CD4-positive, alpha-beta memory T cell (primary cell): ENCODE data around the gene ARL6IP4. TPM values are rescaled to one million over a fixed set of nuclear protein-coding genes. Genes with fewer than 3 reads are reported as not detected.
A peak's percentile ranks its signal among the peaks of the same experiment; 100 is the strongest.

ENCODE experiments used
- CTCF ChIA-PET: fragments of 350-600 bp; sonication (Branson Sonifier 250); formaldehyde crosslinking; loops from one replicate; lab custom pipeline; 2021; ENCODE audit warnings: inconsistent platforms; ENCODE audit not compliant: partially characterized antibody; lab: Charles Lee
- POLR2A ChIA-PET: fragments of 350-600 bp; sonication (Branson Sonifier 250); formaldehyde crosslinking; loops from one replicate; lab custom pipeline; 2021; ENCODE audit not compliant: partially characterized antibody; lab: Charles Lee
- DNase-seq, 5 donors: peaks; one replicate each; pipeline versions ENCODE4 v3.0.0 to v3.0.0-alpha.2; 2020 to 2022; ENCODE audit warnings: mixed read lengths in 1 of 5
- H3K27ac ChIP-seq: one replicate; pipeline ENCODE4 v1.7.0; 2013; ENCODE audit warnings: low read depth, low read length
- H3K27me3 ChIP-seq: 2 replicates; pipeline ENCODE4 v1.7.0; 2013; ENCODE audit warnings: mild to moderate bottlenecking, low read length, moderate library complexity; ENCODE audit not compliant: insufficient read depth
- H3K36me3 ChIP-seq: 2 replicates; pipeline ENCODE4 v1.7.0; 2013; ENCODE audit warnings: mild to moderate bottlenecking, low read length, moderate library complexity; ENCODE audit not compliant: insufficient read depth
- H3K4me1 ChIP-seq: 2 replicates; pipeline ENCODE4 v1.7.0; 2013; ENCODE audit warnings: mild to moderate bottlenecking, low read length, moderate library complexity; ENCODE audit not compliant: insufficient read depth
- H3K4me3 ChIP-seq, 2 donors: one replicate each; pipeline ENCODE4 v1.7.0; 2013; ENCODE audit warnings: low read length in 2 of 2, mild to moderate bottlenecking in 1 of 2
- H3K9me3 ChIP-seq, 2 donors: one replicate each; pipeline ENCODE4 v1.7.0; 2013; ENCODE audit warnings: low read length in 2 of 2, control low read depth in 1 of 2; ENCODE audit not compliant: control insufficient read depth in 1 of 2
- H3K27ac Mint-ChIP-seq, 7 donors: one replicate each; pipeline ENCODE4 v1.8.0; 2020 to 2021; ENCODE audit warnings: mixed read lengths in 7 of 7, mild to moderate bottlenecking in 6 of 7, inconsistent platforms in 3 of 7, moderate library complexity in 3 of 7
- H3K27me3 Mint-ChIP-seq, 2 donors: one replicate each; pipeline ENCODE4 v1.8.0; 2020 to 2021; ENCODE audit warnings: mixed read lengths in 2 of 2
- H3K36me3 Mint-ChIP-seq, 2 donors: one replicate each; pipeline ENCODE4 v1.8.0; 2020 to 2021; ENCODE audit warnings: mixed read lengths in 2 of 2, inconsistent platforms in 1 of 2, mild to moderate bottlenecking in 1 of 2
- H3K4me1 Mint-ChIP-seq, 4 donors: one replicate each; pipeline ENCODE4 v1.8.0; 2020 to 2021; ENCODE audit warnings: mixed read lengths in 4 of 4, mild to moderate bottlenecking in 1 of 4
- H3K4me3 Mint-ChIP-seq, 8 donors: one replicate each; pipeline ENCODE4 v1.8.0; 2020 to 2021; ENCODE audit warnings: mixed read lengths in 8 of 8, mild to moderate bottlenecking in 7 of 8, moderate library complexity in 6 of 8, inconsistent platforms in 3 of 8
- H3K9me3 Mint-ChIP-seq, 8 donors: one replicate each; pipeline ENCODE4 v1.8.0; 2020 to 2021; ENCODE audit warnings: mixed read lengths in 8 of 8, mild to moderate bottlenecking in 5 of 8, inconsistent platforms in 3 of 8, moderate library complexity in 1 of 8
- intact Hi-C: fragments of 100-400 bp; cut with micrococcal nuclease; formaldehyde crosslinking; loops from one replicate; pipeline ENCODE4 v1.15.1; 2023
- polyA plus RNA-seq, 2 donors: library from polyadenylated mRNA; unstranded; fragments of 300-500 nt; fragmentation: Illumina TruSeq; gene quantifications; one replicate each; pipeline ENCODE4 v1.2.3, GENCODE V29; 2021
- total RNA-seq, 2 experiments: library from RNA; stranded (reverse); gene quantifications; one replicate each; pipeline ENCODE4 v1.2.3, GENCODE V29; 2021

ARL6IP4 gene
- total and polyA plus RNA-seq, 4 experiments from 2014 or later: 159 to 252 (median 182) TPM

DNA sequence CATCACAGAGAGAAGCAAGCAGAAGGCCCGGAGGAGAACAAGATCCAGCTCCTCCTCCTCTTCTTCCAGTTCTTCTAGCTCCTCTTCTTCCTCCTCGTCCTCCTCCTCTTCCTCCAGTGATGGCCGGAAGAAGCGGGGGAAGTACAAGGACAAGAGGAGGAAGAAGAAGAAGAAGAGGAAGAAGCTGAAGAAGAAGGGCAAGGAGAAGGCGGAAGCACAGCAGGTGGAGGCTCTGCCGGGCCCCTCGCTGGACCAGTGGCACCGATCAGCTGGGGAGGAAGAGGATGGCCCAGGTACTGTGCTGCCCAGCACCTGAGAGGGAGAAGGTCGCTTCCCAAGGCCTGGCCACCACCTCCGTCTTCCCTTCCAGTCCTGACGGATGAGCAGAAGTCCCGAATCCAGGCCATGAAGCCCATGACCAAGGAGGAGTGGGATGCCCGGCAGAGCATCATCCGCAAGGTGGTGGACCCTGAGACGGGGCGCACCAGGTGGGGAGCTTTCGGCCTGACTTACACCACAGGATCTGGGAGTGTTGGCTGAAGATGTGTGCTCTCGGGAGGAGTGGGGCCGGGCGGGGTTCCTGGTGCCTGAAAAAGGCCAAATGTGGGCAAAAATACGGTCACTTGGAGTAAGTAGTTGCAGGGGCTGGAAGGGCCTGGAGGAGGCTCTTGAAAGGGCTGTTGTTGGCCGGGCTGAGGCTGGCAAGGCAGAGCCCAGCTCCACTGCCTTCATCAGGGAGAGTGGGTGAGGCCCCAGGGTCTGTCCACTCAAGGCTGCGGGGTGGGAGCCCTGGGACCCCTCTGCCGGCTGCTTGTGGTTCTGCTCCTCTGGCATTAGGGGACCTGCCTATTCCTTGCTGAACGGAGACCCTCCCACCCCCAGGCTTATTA is 1.4 kb downstream of the ARL6IP4 start:
- H3K4me3 ChIP-seq: peak overlapping the region; percentile 78 to 83
- peaks cover 0 to 4% (median 0%) of the 10 kb centered on the region in 8 donors for H3K9me3 Mint-ChIP-seq
- H3K4me3 Mint-ChIP-seq: peak overlapping the region; percentile 81 to 90 (median 88)
- no peaks in the 10 kb centered on the region for H3K27me3 ChIP-seq
- no peaks in the 10 kb centered on the region for H3K9me3 ChIP-seq
- intact Hi-C loops: no loop called here
- H3K36me3 Mint-ChIP-seq: peaks cover 0 to 21% of the 10 kb centered on the region in 2 donors
- peak overlapping the region; percentile 74 to 88 (median 81) for H3K27ac Mint-ChIP-seq
- ChIA-PET CTCF (interaction anchor here (1.0 to 2.4 kb wide), 2 partner anchors 123 to 256 kb away, joined by 4 to 10 read pairs; no protein-coding TSS in a partner anchor), POLR2A (interaction anchor here (0.5 to 3.4 kb wide), 12 partner anchors 7 to 384 kb away, joined by 3 to 18 read pairs (median 3); partner anchors contain the start of genes ABCB9, MPHOSPH9, MTRFR and OGFOD2)
- H3K4me1 ChIP-seq: peaks cover 63% of the 10 kb centered on the region
- H3K27ac ChIP-seq: peak overlapping the region; percentile 68
- no peaks in the 10 kb centered on the region for H3K27me3 Mint-ChIP-seq
- H3K36me3 ChIP-seq: peaks cover 22% of the 10 kb centered on the region
- H3K4me1 Mint-ChIP-seq: peaks cover 18 to 58% (median 40%) of the 10 kb centered on the region in 4 donors
- no peak for DNase-seq

DNA sequence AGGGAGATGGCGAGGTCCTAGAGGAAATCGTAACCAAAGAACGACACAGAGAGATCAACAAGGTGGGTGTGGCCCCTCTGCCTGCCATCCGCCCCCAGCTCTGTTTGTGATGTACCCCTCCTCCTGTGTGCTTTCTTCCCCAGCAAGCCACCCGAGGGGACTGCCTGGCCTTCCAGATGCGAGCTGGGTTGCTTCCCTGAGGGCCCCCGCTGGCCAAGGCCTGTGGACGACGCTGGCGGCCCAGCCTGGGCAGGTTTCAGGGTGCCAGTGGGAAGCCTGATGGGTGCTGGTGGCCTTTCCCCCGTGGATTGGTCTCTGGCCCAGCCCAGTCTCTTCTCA is 2.0 kb downstream of the ARL6IP4 start:
- DNase-seq: no peak
- Histone ChIP-seq H3K27me3 (no peaks in the 10 kb centered on the region), H3K4me1 (peaks cover 57% of the 10 kb centered on the region), H3K36me3 (peaks cover 16% of the 10 kb centered on the region), H3K27ac (peak overlapping the region; percentile 68), H3K4me3 (peak overlapping the region in 1 of 2 donors; percentile 83), H3K9me3 (no peaks in the 10 kb centered on the region)
- peaks cover 0 to 4% (median 0%) of the 10 kb centered on the region in 8 donors for H3K9me3 Mint-ChIP-seq
- H3K4me3 Mint-ChIP-seq: peak overlapping the region; percentile 72 to 90 (median 84)
- H3K4me1 Mint-ChIP-seq: peaks cover 16 to 53% (median 38%) of the 10 kb centered on the region in 4 donors
- intact Hi-C loops: no loop called here
- peaks cover 0 to 23% of the 10 kb centered on the region in 2 donors for H3K36me3 Mint-ChIP-seq
- H3K27me3 Mint-ChIP-seq: no peaks in the 10 kb centered on the region
- CTCF ChIA-PET: interaction anchor here (1.0 kb wide), 1 partner anchor 123 kb away, joined by 4 read pairs; no protein-coding TSS in a partner anchor
- POLR2A ChIA-PET: interaction anchor here (0.5 to 3.4 kb wide), 8 partner anchors 8 to 254 kb away, joined by 3 to 17 read pairs (median 3); partner anchors contain the start of genes ABCB9, MPHOSPH9, MTRFR and OGFOD2
- peak overlapping the region in 6 of 7 donors; percentile 66 to 88 (median 74) for H3K27ac Mint-ChIP-seq

DNA sequence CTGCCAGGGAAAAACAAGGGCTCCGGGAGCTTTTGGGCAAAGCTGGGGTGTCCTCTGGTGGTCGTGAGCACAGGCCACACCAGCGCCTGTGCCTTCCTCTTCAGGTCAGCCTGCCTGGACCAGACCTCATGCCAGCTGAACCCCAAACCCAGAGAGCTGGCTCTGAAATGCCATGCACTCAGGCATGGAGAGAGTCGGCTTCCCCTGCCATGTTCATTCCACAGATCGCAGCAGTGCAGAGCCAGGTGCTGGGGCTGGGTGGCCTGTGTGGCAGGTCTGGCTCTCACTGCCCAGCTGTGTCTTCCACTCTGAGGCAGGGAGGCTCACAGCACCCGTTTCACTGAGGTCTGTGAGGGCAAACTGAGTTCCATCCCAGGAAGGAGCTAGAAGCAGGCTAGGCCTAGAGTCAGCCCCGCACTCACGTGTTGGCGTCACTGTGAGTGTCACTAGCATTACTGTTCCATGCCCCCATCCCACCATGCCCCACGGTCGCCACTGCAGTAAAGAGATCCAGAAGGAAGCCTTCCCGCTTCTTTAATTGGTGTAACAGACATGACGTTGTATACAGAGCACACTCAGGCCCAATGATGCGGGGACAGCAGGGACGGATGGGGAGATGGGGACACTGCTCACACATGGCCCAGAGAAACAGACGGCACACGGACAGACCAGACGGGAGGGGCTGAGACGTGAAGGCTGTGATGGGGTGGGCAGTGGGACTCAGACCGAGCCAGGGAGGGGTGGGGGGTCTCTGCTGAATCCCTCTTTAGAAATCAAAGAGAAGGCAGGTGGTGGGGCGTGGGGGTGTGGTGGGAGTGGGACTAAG is 2.7 kb downstream of the ARL6IP4 start:
- H3K36me3 Mint-ChIP-seq: peaks cover 0 to 26% of the 10 kb centered on the region in 2 donors
- Histone ChIP-seq H3K4me1 (peaks cover 50% of the 10 kb centered on the region), H3K27ac (no peak overlapping the region), H3K27me3 (no peaks in the 10 kb centered on the region), H3K4me3 (no peak overlapping the region), H3K9me3 (no peaks in the 10 kb centered on the region), H3K36me3 (peaks cover 10% of the 10 kb centered on the region)
- peak overlapping the region; percentile 44 to 81 (median 73) for H3K27ac Mint-ChIP-seq
- ChIA-PET POLR2A (interaction anchor here (0.7 to 3.4 kb wide), 6 partner anchors 9 to 253 kb away, joined by 3 to 17 read pairs (median 3); partner anchors contain the start of genes ABCB9, MPHOSPH9, MTRFR and OGFOD2), CTCF (no interaction called here)
- no peaks in the 10 kb centered on the region for H3K27me3 Mint-ChIP-seq
- peaks cover 15 to 49% (median 34%) of the 10 kb centered on the region in 4 donors for H3K4me1 Mint-ChIP-seq
- H3K4me3 Mint-ChIP-seq: peak overlapping the region in 6 of 8 donors; percentile 6 to 90 (median 62)
- peaks cover 0 to 4% (median 0%) of the 10 kb centered on the region in 8 donors for H3K9me3 Mint-ChIP-seq
- intact Hi-C loops: no loop called here
- DNase-seq: no peak

DNA sequence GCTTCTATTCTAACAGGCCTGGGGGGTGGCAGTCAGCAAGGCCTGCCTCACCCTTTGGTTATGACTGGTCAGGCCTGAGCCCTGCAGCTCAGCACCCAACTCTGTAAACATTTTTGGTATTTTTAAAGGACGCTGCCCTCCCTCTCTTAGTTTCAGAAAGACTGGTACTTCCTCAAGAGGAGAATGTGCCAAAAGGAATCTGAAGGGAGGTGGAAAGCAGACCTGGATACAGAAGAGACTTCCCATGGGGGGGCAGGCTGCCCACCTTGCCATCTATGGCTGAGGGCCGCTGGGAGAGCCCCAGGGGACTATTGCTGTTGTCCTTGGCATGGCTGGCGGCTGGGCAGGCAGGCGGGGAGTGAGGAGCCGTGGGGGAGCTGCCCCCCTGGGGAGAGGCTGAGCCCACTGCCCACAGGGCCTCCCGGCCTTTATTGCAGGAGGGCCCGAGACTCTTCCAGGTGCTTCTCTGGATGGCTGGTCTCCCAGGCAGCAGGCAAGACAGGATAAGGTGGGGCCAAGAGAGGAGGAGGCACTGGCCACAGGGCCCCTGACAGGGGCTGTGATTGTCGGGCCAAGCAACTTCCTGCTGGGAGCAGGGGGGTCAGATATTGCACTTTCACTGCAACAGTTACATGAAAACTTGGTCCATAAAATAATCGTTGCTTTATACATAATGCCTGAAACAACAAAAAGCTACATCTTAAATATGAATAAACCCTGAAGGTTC is 3.5 kb downstream of the ARL6IP4 start:
- peaks cover 10% of the 10 kb centered on the region for H3K36me3 ChIP-seq
- H3K27me3 ChIP-seq: no peaks in the 10 kb centered on the region
- ChIA-PET POLR2A (interaction anchor here (0.7 to 3.4 kb wide), 5 partner anchors 9 to 249 kb away, joined by 3 to 17 read pairs (median 4); partner anchors contain the start of genes ABCB9, MPHOSPH9, MTRFR and OGFOD2), CTCF (interaction anchor here (1.5 kb wide), 1 partner anchor 123 kb away, joined by 5 read pairs; no protein-coding TSS in a partner anchor)
- Mint-ChIP-seq H3K36me3 (peaks cover 0 to 26% of the 10 kb centered on the region in 2 donors), H3K4me3 (peak overlapping the region in 5 of 8 donors; percentile 20 to 59 (median 44)), H3K27ac (peak overlapping the region in 4 of 7 donors; percentile 44 to 74 (median 54)), H3K4me1 (peaks cover 15 to 48% (median 33%) of the 10 kb centered on the region in 4 donors), H3K27me3 (no peaks in the 10 kb centered on the region), H3K9me3 (peaks cover 0 to 4% (median 0%) of the 10 kb centered on the region in 8 donors)
- no peaks in the 10 kb centered on the region for H3K9me3 ChIP-seq
- intact Hi-C loops: no loop called here
- DNase-seq: no peak
- no peak overlapping the region for H3K4me3 ChIP-seq
- H3K27ac ChIP-seq: no peak overlapping the region
- H3K4me1 ChIP-seq: peaks cover 47% of the 10 kb centered on the region

DNA sequence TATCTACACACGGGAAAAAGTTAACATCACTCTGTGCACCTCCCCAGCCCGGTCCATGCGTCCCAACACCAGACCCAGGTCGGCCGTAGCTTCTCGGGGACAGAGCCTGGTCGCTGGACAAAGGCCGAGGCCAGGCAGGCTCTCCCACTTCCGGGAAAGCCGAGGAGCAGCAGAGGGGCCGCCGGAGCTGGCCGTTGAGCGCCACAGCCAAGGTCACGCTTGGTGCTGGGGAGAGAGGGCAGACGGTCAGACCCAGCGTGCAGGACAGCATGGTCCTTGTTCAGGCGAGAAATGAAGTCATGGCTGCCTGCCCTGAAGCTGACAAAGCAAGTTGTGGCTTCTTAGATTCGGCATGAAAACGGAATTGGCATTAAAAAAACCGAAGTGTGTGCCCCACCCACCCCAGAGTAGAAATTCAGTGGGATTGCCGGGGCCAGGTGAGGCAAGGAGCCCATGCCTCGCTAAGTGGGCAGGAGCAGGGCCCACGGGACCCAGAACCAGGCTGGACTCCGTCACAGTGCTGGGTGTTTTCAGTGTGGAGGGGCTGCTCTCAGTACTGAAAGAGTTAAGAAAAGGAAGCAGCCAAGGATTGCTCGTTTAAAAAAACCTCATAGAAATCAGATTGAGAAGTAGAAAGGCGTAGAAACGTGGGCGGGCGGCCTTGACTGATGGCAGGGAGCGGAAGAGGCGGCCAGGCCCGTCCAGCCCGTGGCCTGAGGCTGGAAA is 4.3 kb downstream of the ARL6IP4 start:
- Mint-ChIP-seq H3K4me3 (peak overlapping the region in 1 of 8 donors; percentile 24), H3K36me3 (peaks cover 0 to 26% of the 10 kb centered on the region in 2 donors), H3K4me1 (peaks cover 15 to 42% (median 29%) of the 10 kb centered on the region in 4 donors), H3K9me3 (peaks cover 0 to 4% (median 0%) of the 10 kb centered on the region in 8 donors), H3K27me3 (no peaks in the 10 kb centered on the region), H3K27ac (peak overlapping the region; percentile 18 to 82 (median 64))
- intact Hi-C loops: no loop called here
- no peak for DNase-seq
- H3K4me1 ChIP-seq: peaks cover 39% of the 10 kb centered on the region
- H3K4me3 ChIP-seq: no peak overlapping the region
- CTCF ChIA-PET: interaction anchor here (0.6 to 1.5 kb wide), 2 partner anchors 124 to 189 kb away, joined by 3 to 5 read pairs; no protein-coding TSS in a partner anchor
- POLR2A ChIA-PET: interaction anchor here (1.1 to 3.4 kb wide), 3 partner anchors 10 to 248 kb away, joined by 4 to 17 read pairs (median 6); partner anchors contain the start of genes ABCB9, MPHOSPH9, MTRFR and OGFOD2
- peaks cover 10% of the 10 kb centered on the region for H3K36me3 ChIP-seq
- no peak overlapping the region for H3K27ac ChIP-seq
- H3K9me3 ChIP-seq: no peaks in the 10 kb centered on the region
- no peaks in the 10 kb centered on the region for H3K27me3 ChIP-seq
